Trophoblast cell (in vitro differentiated cells and primary cell): ENCODE data around the gene ETV2.

Experiments
- DNase-seq, 2 donors: peaks; one replicate each; pipeline ENCODE4 v3.0.0-alpha.2; 2016
- H2AFZ ChIP-seq: 2 replicates; pipeline ENCODE4 v1.6.1; 2013; ENCODE audit warnings: low read length, moderate library complexity, mild to moderate bottlenecking; ENCODE audit not compliant: insufficient read depth, poor library complexity
- H2AK5ac ChIP-seq: 2 replicates; pipeline ENCODE4 v1.6.1; 2013; ENCODE audit warnings: mild to moderate bottlenecking, low read length
- H2BK120ac ChIP-seq: 2 replicates; pipeline ENCODE4 v1.6.1; 2013; ENCODE audit warnings: low read length, mild to moderate bottlenecking, moderate library complexity; ENCODE audit not compliant: insufficient read depth, poor library complexity
- H2BK12ac ChIP-seq: 2 replicates; pipeline ENCODE4 v1.6.1; 2013; ENCODE audit warnings: mild to moderate bottlenecking, low read length, moderate library complexity
- H2BK5ac ChIP-seq: 2 replicates; pipeline ENCODE4 v1.6.1; 2013; ENCODE audit warnings: low read length, low read depth, moderate library complexity, mild to moderate bottlenecking; ENCODE audit not compliant: poor library complexity
- H3K14ac ChIP-seq: 2 replicates; pipeline ENCODE4 v1.6.1; 2013; ENCODE audit warnings: mild to moderate bottlenecking, low read length
- H3K18ac ChIP-seq: 2 replicates; pipeline ENCODE4 v1.6.1; 2013; ENCODE audit warnings: mild to moderate bottlenecking, low read length
- H3K23ac ChIP-seq: 2 replicates; pipeline ENCODE4 v1.6.1; 2013; ENCODE audit warnings: low read length
- H3K27ac ChIP-seq: 2 replicates; pipeline ENCODE4 v1.5.1; 2013; ENCODE audit warnings: low read depth, mild to moderate bottlenecking, inconsistent platforms, low read length, moderate library complexity
- H3K27me3 ChIP-seq: 2 replicates; pipeline ENCODE4 v1.6.1; 2013; ENCODE audit warnings: inconsistent platforms, mild to moderate bottlenecking, low read length, moderate library complexity; ENCODE audit not compliant: insufficient read depth
- H3K36me3 ChIP-seq, 2 experiments: 1 replicate in 1 of 2; 2 replicates in 1 of 2; pipeline ENCODE4 v1.6.1; 2013; ENCODE audit warnings: low read length in 2 of 2, mild to moderate bottlenecking in 2 of 2, moderate library complexity in 1 of 2; ENCODE audit not compliant: insufficient read depth in 2 of 2, control insufficient read depth in 1 of 2
- H3K4ac ChIP-seq: 2 replicates; pipeline ENCODE4 v1.6.1; 2013; ENCODE audit warnings: low read depth, mild to moderate bottlenecking, low read length, moderate library complexity
- H3K4me1 ChIP-seq, 2 experiments: 1 replicate in 1 of 2; 2 replicates in 1 of 2; pipeline ENCODE4 v1.6.1; 2013; ENCODE audit warnings: low read length in 2 of 2, mild to moderate bottlenecking in 2 of 2, moderate library complexity in 1 of 2; ENCODE audit not compliant: insufficient read depth in 2 of 2, control insufficient read depth in 1 of 2
- H3K4me2 ChIP-seq: 2 replicates; pipeline ENCODE4 v1.6.1; 2013; ENCODE audit warnings: inconsistent platforms, mild to moderate bottlenecking, low read length, moderate library complexity
- H3K4me3 ChIP-seq: 2 replicates; pipeline ENCODE4 v1.5.1; 2013; ENCODE audit warnings: mild to moderate bottlenecking, low read depth, low read length, inconsistent platforms
- H3K79me1 ChIP-seq: one replicate; pipeline ENCODE4 v1.6.1; 2013; ENCODE audit warnings: low read length
- H3K79me2 ChIP-seq: 2 replicates; pipeline ENCODE4 v1.6.1; 2013; ENCODE audit warnings: low read length, mild to moderate bottlenecking; ENCODE audit not compliant: control insufficient read depth, insufficient read depth, poor library complexity
- H3K9ac ChIP-seq: 2 replicates; pipeline ENCODE4 v1.6.1; 2013; ENCODE audit warnings: mild to moderate bottlenecking, low read length
- H3K9me3 ChIP-seq: 2 replicates; pipeline ENCODE4 v1.6.1; 2013; ENCODE audit warnings: low read depth, mild to moderate bottlenecking, control low read depth, inconsistent platforms, low read length; ENCODE audit not compliant: insufficient read depth
- H4K12ac ChIP-seq: 2 replicates; pipeline ENCODE4 v1.6.1; 2013; ENCODE audit warnings: low read depth, mild to moderate bottlenecking, low read length, moderate library complexity
- H4K8ac ChIP-seq: 2 replicates; pipeline ENCODE4 v1.6.1; 2013; ENCODE audit warnings: low read depth, mild to moderate bottlenecking, low read length, moderate library complexity
- H4K91ac ChIP-seq: one replicate; pipeline ENCODE4 v1.6.1; 2013; ENCODE audit warnings: low read depth, mild to moderate bottlenecking, low read length, moderate library complexity
- WGBS: extraction: QIAGEN DNeasy Blood & Tissue Kit; methylation state at CpG from one replicate; pipeline ENCODE4 v1.1.7; 2013; ENCODE audit warnings: missing lambda C conversion rate; ENCODE audit not compliant: insufficient read length, insufficient coverage; ENCODE audit errors: extremely low coverage; 5-methylcytosine and 5-hydroxymethylcytosine counted together

ETV2 gene

GRCh38 chr19:35665157-35665556 lies 23.6 kb downstream of the ETV2 start:
- H4K8ac ChIP-seq: no peak overlapping the region
- no peaks in the 10 kb centered on the region for H3K79me2 ChIP-seq
- no peak overlapping the region for H2AFZ ChIP-seq
- DNase-seq: no peak
- H4K12ac ChIP-seq: no peak overlapping the region
- H4K91ac ChIP-seq: no peak overlapping the region
- WGBS: no CpG with 5 or more reads among the region's 24 CpGs
- no peak overlapping the region for H3K14ac ChIP-seq
- H3K27ac ChIP-seq: no peak overlapping the region
- no peak overlapping the region for H2BK120ac ChIP-seq
- no peak overlapping the region for H3K23ac ChIP-seq
- no peak overlapping the region for H2BK12ac ChIP-seq
- H3K4me3 ChIP-seq: no peak overlapping the region
- peaks cover 2 to 7% of the 10 kb centered on the region in 2 experiments for H3K36me3 ChIP-seq
- no peak overlapping the region for H3K9ac ChIP-seq
- H3K27me3 ChIP-seq: no peaks in the 10 kb centered on the region
- H2AK5ac ChIP-seq: no peak overlapping the region
- peaks cover 1% of the 10 kb centered on the region for H3K9me3 ChIP-seq
- no peaks in the 10 kb centered on the region for H3K79me1 ChIP-seq
- H2BK5ac ChIP-seq: no peak overlapping the region
- no peak overlapping the region for H3K4me2 ChIP-seq
- no peak overlapping the region for H3K4ac ChIP-seq
- H3K18ac ChIP-seq: no peak overlapping the region
- no peaks in the 10 kb centered on the region for H3K4me1 ChIP-seq

- no peak overlapping the region for H2BK5ac ChIP-seq
- WGBS: no CpG with 5 or more reads among the region's 7 CpGs
- no peak for DNase-seq
Measured at GRCh38 chr19:35665604-35666003, 24.1 kb downstream of the ETV2 start.

DNA sequence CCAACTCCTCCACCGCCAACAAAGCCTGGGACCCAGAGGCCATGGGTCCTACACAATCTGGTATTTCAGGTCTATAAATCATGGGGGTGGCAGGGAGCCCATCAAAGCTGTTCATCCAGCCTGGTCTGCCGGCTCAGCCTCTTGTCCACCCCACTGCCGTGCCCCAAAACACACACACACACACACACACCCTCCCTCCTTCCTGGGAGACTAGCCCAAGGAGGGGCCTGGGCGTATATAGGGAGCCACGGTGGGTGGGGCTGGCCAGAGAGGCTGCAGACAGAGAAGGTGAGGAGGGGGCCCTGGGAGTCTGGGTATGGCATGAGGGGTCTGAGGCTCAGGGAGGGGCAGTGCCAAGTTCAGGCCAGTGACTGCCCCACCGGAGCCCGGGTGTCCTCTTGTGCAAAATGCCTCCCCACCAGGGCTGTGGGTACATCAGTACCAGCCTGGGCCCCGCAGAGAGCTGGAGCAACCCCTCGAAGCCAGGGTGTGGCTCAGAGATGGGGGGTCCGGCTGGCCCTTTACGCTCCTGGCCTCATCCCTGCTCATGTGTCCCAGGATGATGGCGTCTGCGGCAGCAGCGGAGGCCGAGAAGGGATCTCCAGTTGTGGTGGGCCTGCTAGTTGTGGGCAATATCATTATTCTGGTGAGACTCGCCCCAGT lies 24.8 kb downstream of the ETV2 start, which contains the start of gene UPK1A:
UPK1A (plus strand) TSS at position 267 of the 663 bp plus-strand sequence; CDS start at position 563, 296 bp downstream.
- no CpG with 5 or more reads among the region's 16 CpGs for WGBS

More at GRCh38 chr19:35665604-35666003, 24.1 kb downstream of the ETV2 start:
- Histone ChIP-seq H2AFZ (no peak overlapping the region), H3K79me2 (no peaks in the 10 kb centered on the region), H3K79me1 (no peaks in the 10 kb centered on the region), H3K4ac (no peak overlapping the region), H4K12ac (no peak overlapping the region), H3K27me3 (no peaks in the 10 kb centered on the region), H4K91ac (no peak overlapping the region), H3K36me3 (peaks cover 2 to 7% of the 10 kb centered on the region in 2 experiments), H3K27ac (no peak overlapping the region), H2BK120ac (no peak overlapping the region), H3K9ac (no peak overlapping the region), H3K14ac (no peak overlapping the region), H3K18ac (no peak overlapping the region), H2AK5ac (no peak overlapping the region), H4K8ac (no peak overlapping the region), H3K4me3 (no peak overlapping the region), H3K9me3 (peaks cover 1% of the 10 kb centered on the region), H2BK12ac (no peak overlapping the region), H3K4me2 (no peak overlapping the region), H3K23ac (no peak overlapping the region), H3K4me1 (no peaks in the 10 kb centered on the region)

DNA sequence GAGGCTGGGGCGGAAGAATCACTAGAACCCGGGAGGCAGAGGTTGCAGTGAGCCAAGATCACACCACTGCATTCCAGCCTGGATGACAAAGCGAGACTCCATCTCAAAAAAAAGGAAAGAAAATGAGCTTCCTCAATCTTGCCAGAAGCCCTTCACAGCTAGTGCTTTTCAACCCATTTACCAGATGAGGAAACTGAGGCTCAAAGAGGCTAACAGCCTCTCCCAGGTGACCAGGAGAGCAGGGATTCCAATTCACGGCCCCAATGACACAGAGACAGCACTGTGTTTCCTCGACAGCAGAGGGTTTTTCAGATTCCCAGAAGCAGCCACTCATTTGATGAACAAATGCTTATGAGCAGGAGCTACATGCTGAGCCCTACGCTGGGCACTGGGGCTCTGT lies 28.0 kb downstream of the ETV2 start:
- Histone ChIP-seq H4K8ac (no peak overlapping the region), H3K27ac (no peak overlapping the region), H2BK120ac (no peak overlapping the region), H2BK5ac (no peak overlapping the region), H3K27me3 (no peaks in the 10 kb centered on the region), H3K18ac (no peak overlapping the region), H3K9ac (no peak overlapping the region), H3K4me2 (no peak overlapping the region), H3K4me3 (no peak overlapping the region), H4K91ac (no peak overlapping the region), H3K23ac (no peak overlapping the region), H4K12ac (no peak overlapping the region), H3K4ac (no peak overlapping the region), H3K79me2 (no peaks in the 10 kb centered on the region), H2BK12ac (no peak overlapping the region), H3K4me1 (peaks cover 4% of the 10 kb centered on the region in 2 experiments), H3K9me3 (peaks cover 1% of the 10 kb centered on the region), H3K36me3 (peaks cover 0 to 2% of the 10 kb centered on the region in 2 experiments), H2AFZ (no peak overlapping the region), H3K14ac (no peak overlapping the region), H3K79me1 (no peaks in the 10 kb centered on the region), H2AK5ac (no peak overlapping the region)
- WGBS: no CpG with 5 or more reads among the region's 6 CpGs
- DNase-seq: no peak

More for the DNA sequence above, 24.8 kb downstream of the ETV2 start, which contains the start of gene UPK1A:
- peaks cover 2 to 4% of the 10 kb centered on the region in 2 experiments for H3K36me3 ChIP-seq
- H2BK120ac ChIP-seq: no peak within 1 kb of the TSS
- H4K91ac ChIP-seq: no peak within 1 kb of the TSS
- no peak within 1 kb of the TSS for H3K27ac ChIP-seq
- H3K27me3 ChIP-seq: no peaks in the 10 kb centered on the region
- H2AK5ac ChIP-seq: no peak within 1 kb of the TSS
- H3K4ac ChIP-seq: no peak within 1 kb of the TSS
- no peak within 1 kb of the TSS for H3K4me3 ChIP-seq
- no peaks in the 10 kb centered on the region for H3K79me2 ChIP-seq
- H2AFZ ChIP-seq: no peak within 1 kb of the TSS
- no peak for DNase-seq
- H4K12ac ChIP-seq: no peak within 1 kb of the TSS
- no peak within 1 kb of the TSS for H2BK5ac ChIP-seq
- H3K79me1 ChIP-seq: no peaks in the 10 kb centered on the region
- no peak within 1 kb of the TSS for H3K23ac ChIP-seq
- no peak within 1 kb of the TSS for H3K14ac ChIP-seq
- peaks cover 1% of the 10 kb centered on the region for H3K9me3 ChIP-seq
- H4K8ac ChIP-seq: no peak within 1 kb of the TSS
- no peak within 1 kb of the TSS for H3K4me2 ChIP-seq
- H2BK12ac ChIP-seq: no peak within 1 kb of the TSS
- no peak within 1 kb of the TSS for H3K9ac ChIP-seq
- no peak within 1 kb of the TSS for H3K18ac ChIP-seq
- no peaks in the 10 kb centered on the region for H3K4me1 ChIP-seq
